Measurements from ENCODE around the gene PDE6G. TPM values are rescaled to one million over a fixed set of nuclear protein-coding genes. Genes with fewer than 3 reads are reported as not detected.

PDE6G gene
- total RNA-seq, 1 donor from 2014 or later, result 0.83 TPM

DNA sequence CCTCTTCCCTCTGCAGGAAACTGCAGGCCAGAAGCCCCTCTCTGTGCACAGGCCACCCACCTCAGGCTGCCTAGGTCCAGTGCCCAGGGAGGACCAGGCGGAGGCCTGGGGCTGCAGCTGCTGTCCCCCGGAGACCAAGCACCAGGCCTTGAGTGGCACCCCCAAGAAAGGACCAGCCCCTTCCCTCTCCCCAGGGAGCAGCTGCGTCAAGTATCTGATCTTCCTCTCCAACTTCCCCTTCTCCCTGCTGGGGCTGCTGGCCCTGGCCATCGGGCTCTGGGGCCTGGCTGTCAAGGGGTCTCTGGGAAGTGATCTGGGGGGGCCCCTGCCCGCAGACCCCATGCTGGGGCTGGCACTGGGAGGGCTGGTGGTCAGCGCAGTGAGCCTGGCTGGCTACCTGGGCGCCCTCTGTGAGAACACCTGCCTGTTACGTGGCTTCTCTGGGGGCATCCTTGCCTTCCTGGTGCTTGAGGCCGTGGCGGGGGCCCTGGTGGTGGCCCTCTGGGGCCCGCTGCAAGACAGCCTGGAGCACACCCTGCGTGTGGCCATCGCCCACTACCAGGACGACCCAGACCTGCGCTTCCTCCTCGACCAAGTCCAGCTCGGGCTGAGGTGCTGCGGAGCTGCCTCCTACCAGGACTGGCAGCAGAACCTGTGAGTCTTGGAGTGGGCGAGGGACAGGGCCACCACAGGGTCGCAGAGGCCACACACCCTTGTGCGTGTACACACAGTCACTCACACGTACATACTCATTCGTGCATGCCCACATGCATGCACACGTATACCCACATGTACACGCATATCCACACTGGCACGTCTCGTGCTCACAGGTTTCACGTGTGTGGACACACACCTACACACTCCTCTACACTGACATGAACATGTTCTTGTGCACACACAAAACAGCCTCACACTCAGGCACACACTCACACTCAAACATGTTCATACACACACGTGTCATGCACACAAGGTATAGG lies 11.1 kb downstream of the PDE6G start:
- H3K36me3 Mint-ChIP-seq (ENCODE audit: unreplicated experiment), result no peaks in the 10 kb centered on the region
- peaks cover 4% of the 10 kb centered on the region for H3K4me1 Mint-ChIP-seq (ENCODE audit: unreplicated experiment)
- H3K4me3 Mint-ChIP-seq (ENCODE audit: unreplicated experiment), result no peak overlapping the region
- TF ChIP-seq, protein P1, sequence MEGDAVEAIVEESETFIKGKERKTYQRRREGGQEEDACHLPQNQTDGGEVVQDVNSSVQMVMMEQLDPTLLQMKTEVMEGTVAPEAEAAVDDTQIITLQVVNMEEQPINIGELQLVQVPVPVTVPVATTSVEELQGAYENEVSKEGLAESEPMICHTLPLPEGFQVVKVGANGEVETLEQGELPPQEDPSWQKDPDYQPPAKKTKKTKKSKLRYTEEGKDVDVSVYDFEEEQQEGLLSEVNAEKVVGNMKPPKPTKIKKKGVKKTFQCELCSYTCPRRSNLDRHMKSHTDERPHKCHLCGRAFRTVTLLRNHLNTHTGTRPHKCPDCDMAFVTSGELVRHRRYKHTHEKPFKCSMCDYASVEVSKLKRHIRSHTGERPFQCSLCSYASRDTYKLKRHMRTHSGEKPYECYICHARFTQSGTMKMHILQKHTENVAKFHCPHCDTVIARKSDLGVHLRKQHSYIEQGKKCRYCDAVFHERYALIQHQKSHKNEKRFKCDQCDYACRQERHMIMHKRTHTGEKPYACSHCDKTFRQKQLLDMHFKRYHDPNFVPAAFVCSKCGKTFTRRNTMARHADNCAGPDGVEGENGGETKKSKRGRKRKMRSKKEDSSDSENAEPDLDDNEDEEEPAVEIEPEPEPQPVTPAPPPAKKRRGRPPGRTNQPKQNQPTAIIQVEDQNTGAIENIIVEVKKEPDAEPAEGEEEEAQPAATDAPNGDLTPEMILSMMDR (IDR thresholded peaks at IDR 0.05), result no peak
- DNase-seq (ENCODE audit: extremely low spot score, unreplicated experiment), result no peak
- H3K27ac Mint-ChIP-seq (ENCODE audit: unreplicated experiment), result no peak overlapping the region
- H3K9me3 Mint-ChIP-seq (ENCODE audit: unreplicated experiment), result no peaks in the 10 kb centered on the region
- H3K27me3 Mint-ChIP-seq (ENCODE audit: unreplicated experiment), result no peaks in the 10 kb centered on the region

DNA sequence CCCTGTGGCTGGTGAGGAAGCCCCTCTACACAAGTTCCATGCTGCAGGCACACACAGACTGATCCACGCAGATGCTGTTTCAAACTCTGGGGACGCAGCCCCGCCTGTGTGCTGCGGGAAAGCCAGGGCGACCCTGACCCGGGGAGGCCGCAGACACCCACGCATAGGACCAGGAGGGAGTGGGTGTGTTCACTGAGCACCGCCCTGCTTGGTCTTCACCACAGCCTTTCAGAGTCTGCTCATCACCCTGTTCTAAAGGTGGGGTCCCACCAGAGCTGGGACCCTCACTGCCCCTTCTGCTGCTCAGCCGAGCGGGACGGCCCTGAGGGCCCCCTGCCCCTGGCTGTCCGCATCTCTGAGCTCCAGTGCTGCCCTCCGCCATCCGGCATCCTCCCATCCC lies 11.8 kb downstream of the PDE6G start:
- Mint-ChIP-seq H3K9me3 (ENCODE audit: unreplicated experiment) (no peaks in the 10 kb centered on the region), H3K27ac (ENCODE audit: unreplicated experiment) (no peak overlapping the region), H3K4me1 (ENCODE audit: unreplicated experiment) (peaks cover 4% of the 10 kb centered on the region), H3K27me3 (ENCODE audit: unreplicated experiment) (no peaks in the 10 kb centered on the region), H3K4me3 (ENCODE audit: unreplicated experiment) (no peak overlapping the region), H3K36me3 (ENCODE audit: unreplicated experiment) (no peaks in the 10 kb centered on the region)
- TF ChIP-seq, protein P1 (IDR thresholded peaks at IDR 0.05), result no peak
- DNase-seq (ENCODE audit: extremely low spot score, unreplicated experiment), result no peak

DNA sequence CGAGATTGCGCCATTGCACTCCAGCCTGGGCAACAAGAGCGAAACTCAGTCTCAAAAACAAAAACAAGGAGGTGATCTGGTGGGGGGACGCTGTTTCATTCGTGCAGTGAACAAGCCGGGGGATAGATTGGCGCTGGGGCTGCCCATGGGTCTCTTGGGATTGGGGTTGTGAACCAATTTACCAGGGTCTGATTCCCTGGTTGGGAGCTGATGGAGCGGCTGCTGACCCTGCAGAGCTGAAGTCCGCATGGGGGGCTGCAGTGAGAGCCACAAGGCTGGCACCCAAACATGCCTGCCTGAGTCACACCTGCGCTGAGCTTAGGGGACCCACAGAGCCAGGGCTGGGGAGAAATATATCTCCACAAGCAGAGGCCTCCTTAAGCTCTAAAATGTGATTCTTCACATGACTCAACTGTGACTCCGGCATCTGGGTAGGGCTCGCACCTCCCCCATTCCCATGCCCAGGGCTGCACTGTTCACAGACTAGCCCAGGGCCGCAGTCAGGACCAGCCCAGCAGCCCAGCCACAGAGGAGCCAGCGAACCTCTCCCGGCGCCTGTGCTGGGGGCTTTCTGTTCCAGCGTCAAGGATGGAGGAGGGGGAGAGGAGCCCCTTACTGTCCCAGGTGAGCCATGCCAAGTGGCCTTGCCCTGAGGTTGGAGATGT lies 14.4 kb downstream of the PDE6G start:
- TF ChIP-seq, protein P1 (IDR thresholded peaks at IDR 0.05), result no peak
- H3K9me3 Mint-ChIP-seq (ENCODE audit: unreplicated experiment), result no peaks in the 10 kb centered on the region
- H3K27me3 Mint-ChIP-seq (ENCODE audit: unreplicated experiment), result no peaks in the 10 kb centered on the region
- H3K4me3 Mint-ChIP-seq (ENCODE audit: unreplicated experiment), result no peak overlapping the region
- no peak overlapping the region for H3K27ac Mint-ChIP-seq (ENCODE audit: unreplicated experiment)
- H3K36me3 Mint-ChIP-seq (ENCODE audit: unreplicated experiment), result no peaks in the 10 kb centered on the region
- peaks cover 8% of the 10 kb centered on the region for H3K4me1 Mint-ChIP-seq (ENCODE audit: unreplicated experiment)
- DNase-seq (ENCODE audit: extremely low spot score, unreplicated experiment), result no peak

DNA sequence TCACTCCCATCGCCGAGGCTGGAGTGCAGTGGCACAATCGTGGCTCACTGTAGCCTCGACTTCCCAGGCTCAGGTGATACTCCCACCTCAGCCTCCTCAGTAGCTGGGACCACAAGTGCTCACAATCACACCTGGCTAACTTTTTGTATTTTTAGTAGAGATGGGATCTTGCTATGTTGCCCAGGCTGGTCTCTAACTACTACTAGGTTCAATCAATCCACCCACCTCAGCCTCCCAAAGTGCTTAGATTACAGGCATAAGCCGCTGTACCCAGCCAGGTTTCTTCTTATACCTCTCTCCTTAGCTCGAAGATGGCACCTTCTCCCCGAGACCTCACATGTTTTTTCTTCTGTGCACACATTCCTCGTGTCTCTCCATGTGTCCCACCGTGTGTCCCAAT lies 16.3 kb downstream of the PDE6G start:
- no peaks in the 10 kb centered on the region for H3K36me3 Mint-ChIP-seq (ENCODE audit: unreplicated experiment)
- H3K4me3 Mint-ChIP-seq (ENCODE audit: unreplicated experiment), result no peak overlapping the region
- H3K9me3 Mint-ChIP-seq (ENCODE audit: unreplicated experiment), result no peaks in the 10 kb centered on the region

More for the DNA sequence above, 16.3 kb downstream of the PDE6G start:
- H3K27ac Mint-ChIP-seq (ENCODE audit: unreplicated experiment), result no peak overlapping the region
- H3K4me1 Mint-ChIP-seq (ENCODE audit: unreplicated experiment), result peaks cover 20% of the 10 kb centered on the region
- no peaks in the 10 kb centered on the region for H3K27me3 Mint-ChIP-seq (ENCODE audit: unreplicated experiment)
- TF ChIP-seq, protein P1 (IDR thresholded peaks at IDR 0.05), result no peak
- no peak for DNase-seq (ENCODE audit: extremely low spot score, unreplicated experiment)
